IMR-90 (cell line): ENCODE data around the gene EFHC2.

ENCODE experiments used
- CTCF ChIP-seq: conservative IDR thresholded peaks from 2 replicates; pipeline ENCODE4 v1.5.1; 2012; ENCODE audit warnings: mild to moderate bottlenecking, low read depth, low read length, improper control_type of control experiment
- RAD21 ChIP-seq: IDR thresholded peaks from 2 replicates; pipeline ENCODE4 v1.6.1; 2012; ENCODE audit warnings: low read length, improper control_type of control experiment
- RFX5 ChIP-seq: IDR thresholded peaks from 2 replicates; pipeline ENCODE4 v1.8.0; 2012; ENCODE audit warnings: low read depth, mild to moderate bottlenecking, low read length, moderate library complexity

DNA sequence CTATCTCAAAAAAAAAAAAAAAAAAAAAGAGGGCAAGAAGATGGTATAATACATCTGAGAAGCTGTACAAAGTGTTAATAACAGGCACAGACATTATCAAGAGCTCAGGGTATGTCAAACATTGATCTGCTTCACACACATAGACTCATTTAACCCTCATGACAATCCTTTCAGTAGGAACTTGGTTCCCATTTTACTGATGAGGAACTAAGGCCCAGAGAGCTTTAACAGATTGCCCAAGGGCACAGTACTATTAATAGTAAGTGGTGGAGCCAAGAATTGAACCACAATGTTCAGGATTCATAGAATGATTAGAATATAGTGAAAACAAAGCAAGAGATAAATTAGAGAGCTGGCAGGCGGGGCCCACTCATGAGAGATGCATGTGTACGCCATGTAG is 154.4 kb downstream of the EFHC2 start:
- TF ChIP-seq CTCF, result no peak
- no peak for TF ChIP-seq RFX5
- no peak for TF ChIP-seq RAD21
